ENCODE data around the gene CCNQ. TPM values are rescaled to one million over a fixed set of nuclear protein-coding genes. Genes with fewer than 3 reads are reported as not detected.

CCNQ gene
- total and polyA plus RNA-seq, 2 donors (not counting 3 experiments of a cell fraction or from before 2014, with no cell fraction given), result 21.3 to 37.0 TPM

DNA sequence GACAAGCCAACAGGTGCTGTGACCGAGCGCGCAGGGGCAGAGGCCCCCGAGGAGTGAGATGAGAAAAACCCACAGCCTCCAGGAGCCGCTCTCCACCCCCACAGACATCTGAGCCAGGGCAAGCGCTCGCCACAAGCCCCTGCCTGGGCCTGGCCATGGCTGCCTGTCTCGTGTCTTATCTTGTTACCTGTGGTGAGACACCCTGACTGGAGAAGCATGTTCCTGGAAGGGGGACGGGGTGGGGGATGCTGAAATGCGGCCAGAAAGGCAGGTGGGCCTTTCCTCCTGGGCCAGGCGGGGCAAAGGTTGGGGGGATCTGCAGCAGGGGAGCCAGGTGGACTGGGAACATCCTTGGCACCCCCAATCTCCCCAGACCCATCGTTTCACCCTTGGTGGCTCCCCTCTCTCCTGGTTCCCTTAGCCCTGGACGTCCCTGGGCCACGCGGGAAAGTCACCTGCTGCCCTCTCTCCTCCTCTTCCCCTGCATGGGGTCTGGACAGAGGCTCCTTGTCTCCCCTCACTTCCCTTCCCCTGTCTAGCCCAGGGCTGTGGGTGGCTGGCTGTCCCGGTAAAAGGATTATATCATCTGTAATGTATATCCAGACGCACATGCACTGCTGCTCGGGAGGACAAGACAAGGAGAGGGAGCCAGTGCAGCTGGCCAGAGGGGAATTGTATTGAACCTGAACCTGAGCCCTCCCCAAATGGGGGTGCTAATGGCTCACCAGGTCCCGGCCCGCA is 39.7 kb upstream of the CCNQ start:
- BruUV-seq (replicated peaks), result no TSS peak

More for the DNA sequence above, 39.7 kb upstream of the CCNQ start:
- Histone ChIP-seq H3K9me1 (replicated peaks; ENCODE audit: control insufficient read depth, extremely low read depth, insufficient read depth, low read length) (no peaks in the 10 kb centered on the region), H3K36me3 (ENCODE audit: control insufficient read depth in 2 of 2, extremely low read depth in 1 of 2, insufficient read depth in 2 of 2, low read length in 2 of 2) (no peaks in the 10 kb centered on the region), H3K4me2 (ENCODE audit: insufficient read depth, low read length) (no peak overlapping the region), H3K27ac (ENCODE audit: insufficient read depth, low read depth, low read length) (no peak overlapping the region), H3K4me3 (replicated peaks in 1 of 3; ENCODE audit: insufficient read depth in 1 of 3, low read depth in 1 of 3, low read length in 3 of 3) (no peak overlapping the region), H3K27me3 (ENCODE audit: control insufficient read depth in 2 of 2, insufficient read depth in 2 of 2, low read length in 2 of 2) (peaks cover 20 to 21% of the 10 kb centered on the region in 2 experiments), H3K4me1 (ENCODE audit: control insufficient read depth, extremely low read depth, insufficient read depth, low read length) (no peaks in the 10 kb centered on the region), H2AFZ (ENCODE audit: low read depth, low read length) (no peak overlapping the region), H4K20me1 (replicated peaks; ENCODE audit: control insufficient read depth, extremely low read depth, insufficient read depth, low read length) (no peaks in the 10 kb centered on the region), H3K9me3 (replicated peaks; ENCODE audit: control insufficient read depth, insufficient read depth, low read length) (no peaks in the 10 kb centered on the region), H3K9ac (replicated peaks; ENCODE audit: extremely low read depth, insufficient read depth, low read length) (no peak overlapping the region), H3K79me2 (ENCODE audit: control insufficient read depth, insufficient read depth, low read length) (no peaks in the 10 kb centered on the region)
- dilution Hi-C loops (cut with MboI; ENCODE audit: extremely low pct_ligation_motif_present, low sequenced_read_pairs), result no loop called here
- ChIA-PET CTCF (no interaction called here), POLR2A (no interaction called here)
- TF ChIP-seq JUN (IDR thresholded peaks at IDR 0.05; ENCODE audit: borderline replicate concordance, insufficient read depth, insufficient read length, low read depth) (no peak), FOS (IDR thresholded peaks at IDR 0.05; ENCODE audit: borderline replicate concordance, insufficient read depth, low read length) (no peak), MYC (IDR thresholded peaks at IDR 0.05; ENCODE audit: low read depth, low read length) (no peak), POLR2AphosphoS5 (IDR thresholded peaks at IDR 0.05; ENCODE audit: insufficient read depth, low read depth, low read length) (no peak), GATA2 (IDR thresholded peaks at IDR 0.05; ENCODE audit: insufficient read depth, insufficient read length, low read depth, low read length) (no peak), POLR2A (IDR thresholded peaks at IDR 0.05; ENCODE audit: low read depth, low read length) (no peak), EZH2 (IDR thresholded peaks at IDR 0.05; ENCODE audit: borderline replicate concordance, low read depth, low read length, severe bottlenecking) (no peak)
- TF ChIP-seq, protein P1, sequence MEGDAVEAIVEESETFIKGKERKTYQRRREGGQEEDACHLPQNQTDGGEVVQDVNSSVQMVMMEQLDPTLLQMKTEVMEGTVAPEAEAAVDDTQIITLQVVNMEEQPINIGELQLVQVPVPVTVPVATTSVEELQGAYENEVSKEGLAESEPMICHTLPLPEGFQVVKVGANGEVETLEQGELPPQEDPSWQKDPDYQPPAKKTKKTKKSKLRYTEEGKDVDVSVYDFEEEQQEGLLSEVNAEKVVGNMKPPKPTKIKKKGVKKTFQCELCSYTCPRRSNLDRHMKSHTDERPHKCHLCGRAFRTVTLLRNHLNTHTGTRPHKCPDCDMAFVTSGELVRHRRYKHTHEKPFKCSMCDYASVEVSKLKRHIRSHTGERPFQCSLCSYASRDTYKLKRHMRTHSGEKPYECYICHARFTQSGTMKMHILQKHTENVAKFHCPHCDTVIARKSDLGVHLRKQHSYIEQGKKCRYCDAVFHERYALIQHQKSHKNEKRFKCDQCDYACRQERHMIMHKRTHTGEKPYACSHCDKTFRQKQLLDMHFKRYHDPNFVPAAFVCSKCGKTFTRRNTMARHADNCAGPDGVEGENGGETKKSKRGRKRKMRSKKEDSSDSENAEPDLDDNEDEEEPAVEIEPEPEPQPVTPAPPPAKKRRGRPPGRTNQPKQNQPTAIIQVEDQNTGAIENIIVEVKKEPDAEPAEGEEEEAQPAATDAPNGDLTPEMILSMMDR (IDR thresholded peaks at IDR 0.05; ENCODE audit: extremely low read depth in 1 of 2, insufficient read depth in 1 of 2, low read depth in 1 of 2, low read length in 2 of 2), result no peak
- TF ChIP-seq, protein P2, sequence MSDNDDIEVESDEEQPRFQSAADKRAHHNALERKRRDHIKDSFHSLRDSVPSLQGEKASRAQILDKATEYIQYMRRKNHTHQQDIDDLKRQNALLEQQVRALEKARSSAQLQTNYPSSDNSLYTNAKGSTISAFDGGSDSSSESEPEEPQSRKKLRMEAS (IDR thresholded peaks at IDR 0.05; ENCODE audit: insufficient read depth, insufficient read length), result no peak
- DNase-seq (ENCODE audit: low read depth, low spot score) (no peak), FAIRE-seq (no peak)
- intact Hi-C loops (cut with micrococcal nuclease), result no loop called here
